Measurements from ENCODE around the gene PRSS16. TPM values are rescaled to one million over a fixed set of nuclear protein-coding genes. Genes with fewer than 3 reads are reported as not detected.

The PRSS16 gene
- total and polyA plus RNA-seq, 2 donors (not counting 3 experiments of a cell fraction or from before 2014, with no cell fraction given) = not detected

DNA sequence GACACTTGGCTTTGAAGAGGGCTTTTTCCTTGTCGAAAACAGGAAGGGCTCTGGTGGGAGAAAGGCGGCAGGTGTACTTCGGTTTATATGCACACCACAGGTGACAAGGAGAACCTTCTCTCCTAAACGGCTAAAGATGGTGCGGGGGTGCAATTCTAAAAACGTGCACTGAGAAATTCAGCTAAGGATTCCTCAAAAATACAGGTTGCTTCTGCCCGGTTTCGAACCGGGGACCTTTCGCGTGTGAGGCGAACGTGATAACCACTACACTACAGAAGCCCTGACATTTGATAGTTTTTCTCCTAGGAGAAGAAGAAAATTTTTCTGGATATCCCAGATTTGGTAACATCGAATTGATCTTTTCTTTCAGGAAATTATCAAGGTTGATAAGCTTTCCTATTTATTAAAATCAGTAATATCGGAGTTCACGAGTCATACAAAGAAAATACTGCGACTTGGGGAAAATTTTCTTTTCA is 32.6 kb downstream of the PRSS16 start:
- Histone ChIP-seq H3K9me1 (replicated peaks; ENCODE audit: control insufficient read depth, extremely low read depth, insufficient read depth, low read length) (no peaks in the 10 kb centered on the region), H3K4me2 (ENCODE audit: insufficient read depth, low read length) (peak overlapping the region; percentile 82), H3K36me3 (ENCODE audit: control insufficient read depth in 2 of 2, extremely low read depth in 1 of 2, insufficient read depth in 2 of 2, low read length in 2 of 2) (no peaks in the 10 kb centered on the region), H3K9me3 (replicated peaks; ENCODE audit: control insufficient read depth, insufficient read depth, low read length) (no peaks in the 10 kb centered on the region), H2AFZ (ENCODE audit: low read depth, low read length) (no peak overlapping the region), H3K27ac (ENCODE audit: insufficient read depth, low read depth, low read length) (no peak overlapping the region), H3K79me2 (ENCODE audit: control insufficient read depth, insufficient read depth, low read length) (no peaks in the 10 kb centered on the region), H4K20me1 (replicated peaks; ENCODE audit: control insufficient read depth, extremely low read depth, insufficient read depth, low read length) (no peaks in the 10 kb centered on the region), H3K9ac (replicated peaks; ENCODE audit: extremely low read depth, insufficient read depth, low read length) (no peak overlapping the region), H3K4me1 (ENCODE audit: control insufficient read depth, extremely low read depth, insufficient read depth, low read length) (peaks cover 6% of the 10 kb centered on the region), H3K27me3 (ENCODE audit: control insufficient read depth in 2 of 2, insufficient read depth in 2 of 2, low read length in 2 of 2) (peaks cover 30 to 37% of the 10 kb centered on the region in 2 experiments), H3K4me3 (replicated peaks in 1 of 3; ENCODE audit: insufficient read depth in 1 of 3, low read depth in 1 of 3, low read length in 3 of 3) (peak overlapping the region; percentile 16 to 58 (median 54))
- FAIRE-seq (peak; percentile 62), DNase-seq (ENCODE audit: low read depth, low spot score) (peak; percentile 39)
- TF ChIP-seq POLR2AphosphoS5 (IDR thresholded peaks at IDR 0.05; ENCODE audit: insufficient read depth, low read depth, low read length) (no peak), JUN (IDR thresholded peaks at IDR 0.05; ENCODE audit: borderline replicate concordance, insufficient read depth, insufficient read length, low read depth) (no peak), FOS (IDR thresholded peaks at IDR 0.05; ENCODE audit: borderline replicate concordance, insufficient read depth, low read length) (no peak), GATA2 (IDR thresholded peaks at IDR 0.05; ENCODE audit: insufficient read depth, insufficient read length, low read depth, low read length) (no peak), POLR2A (IDR thresholded peaks at IDR 0.05; ENCODE audit: low read depth, low read length) (no peak), EZH2 (IDR thresholded peaks at IDR 0.05; ENCODE audit: borderline replicate concordance, low read depth, low read length, severe bottlenecking) (no peak), MYC (IDR thresholded peaks at IDR 0.05; ENCODE audit: low read depth, low read length) (no peak)
- TF ChIP-seq, protein P1, sequence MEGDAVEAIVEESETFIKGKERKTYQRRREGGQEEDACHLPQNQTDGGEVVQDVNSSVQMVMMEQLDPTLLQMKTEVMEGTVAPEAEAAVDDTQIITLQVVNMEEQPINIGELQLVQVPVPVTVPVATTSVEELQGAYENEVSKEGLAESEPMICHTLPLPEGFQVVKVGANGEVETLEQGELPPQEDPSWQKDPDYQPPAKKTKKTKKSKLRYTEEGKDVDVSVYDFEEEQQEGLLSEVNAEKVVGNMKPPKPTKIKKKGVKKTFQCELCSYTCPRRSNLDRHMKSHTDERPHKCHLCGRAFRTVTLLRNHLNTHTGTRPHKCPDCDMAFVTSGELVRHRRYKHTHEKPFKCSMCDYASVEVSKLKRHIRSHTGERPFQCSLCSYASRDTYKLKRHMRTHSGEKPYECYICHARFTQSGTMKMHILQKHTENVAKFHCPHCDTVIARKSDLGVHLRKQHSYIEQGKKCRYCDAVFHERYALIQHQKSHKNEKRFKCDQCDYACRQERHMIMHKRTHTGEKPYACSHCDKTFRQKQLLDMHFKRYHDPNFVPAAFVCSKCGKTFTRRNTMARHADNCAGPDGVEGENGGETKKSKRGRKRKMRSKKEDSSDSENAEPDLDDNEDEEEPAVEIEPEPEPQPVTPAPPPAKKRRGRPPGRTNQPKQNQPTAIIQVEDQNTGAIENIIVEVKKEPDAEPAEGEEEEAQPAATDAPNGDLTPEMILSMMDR (IDR thresholded peaks at IDR 0.05; ENCODE audit: extremely low read depth in 1 of 2, insufficient read depth in 1 of 2, low read depth in 1 of 2, low read length in 2 of 2) = no peak
- TF ChIP-seq, protein P2, sequence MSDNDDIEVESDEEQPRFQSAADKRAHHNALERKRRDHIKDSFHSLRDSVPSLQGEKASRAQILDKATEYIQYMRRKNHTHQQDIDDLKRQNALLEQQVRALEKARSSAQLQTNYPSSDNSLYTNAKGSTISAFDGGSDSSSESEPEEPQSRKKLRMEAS (IDR thresholded peaks at IDR 0.05; ENCODE audit: insufficient read depth, insufficient read length) = no peak
- BruUV-seq (replicated peaks) = no TSS peak
- dilution Hi-C loops (cut with MboI; ENCODE audit: extremely low pct_ligation_motif_present, low sequenced_read_pairs) = no loop called here
- ChIA-PET POLR2A (no interaction called here), CTCF (no interaction called here)
- intact Hi-C loops (cut with micrococcal nuclease) = loop anchor here (1.0 kb wide), 2 partner anchors 16 to 43 kb away; no protein-coding TSS in a partner anchor

Measured in endothelial cell of umbilical vein (primary cell).